Measurements from ENCODE around the gene TMEM50B. TPM values are rescaled to one million over a fixed set of nuclear protein-coding genes. Genes with fewer than 3 reads are reported as not detected.

The TMEM50B gene
- total RNA-seq, 1 experiment from 2014 or later: 28.4 TPM

DNA sequence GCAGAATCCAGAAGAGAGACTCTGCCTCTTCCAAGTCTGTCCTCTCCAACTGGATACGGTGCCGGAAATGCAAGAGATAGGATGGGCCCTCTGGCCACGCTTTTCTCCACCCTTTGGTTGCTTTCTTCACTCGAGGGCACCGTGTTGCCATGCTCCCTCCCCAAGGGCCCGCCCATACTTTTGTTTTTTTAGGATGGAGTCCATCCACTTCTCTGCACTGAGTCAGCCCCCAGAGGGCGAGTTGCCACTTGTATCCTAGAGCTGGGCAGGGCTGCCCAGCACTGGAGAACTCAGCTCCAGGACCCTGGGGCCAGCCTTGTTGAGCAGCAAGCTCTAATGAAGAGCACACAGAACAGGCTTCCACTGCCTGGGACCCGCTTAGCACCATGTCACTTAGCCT is 51.1 kb downstream of the TMEM50B start:
- no TSS peak for BruUV-seq (replicated peaks)
- no peaks in the 10 kb centered on the region for H3K9me3 Mint-ChIP-seq (ENCODE audit: low read depth, unreplicated experiment)
- no peak overlapping the region for H3K4me3 Mint-ChIP-seq (ENCODE audit: low read depth, unreplicated experiment)
- H3K36me3 Mint-ChIP-seq (ENCODE audit: insufficient read depth, unreplicated experiment): peaks cover 57% of the 10 kb centered on the region
- H3K27ac Mint-ChIP-seq (ENCODE audit: unreplicated experiment): no peak overlapping the region
- H3K27me3 Mint-ChIP-seq (ENCODE audit: unreplicated experiment): no peaks in the 10 kb centered on the region
- H3K4me1 Mint-ChIP-seq (ENCODE audit: low read depth, unreplicated experiment): peaks cover 8% of the 10 kb centered on the region
- TF ChIP-seq, protein P1, sequence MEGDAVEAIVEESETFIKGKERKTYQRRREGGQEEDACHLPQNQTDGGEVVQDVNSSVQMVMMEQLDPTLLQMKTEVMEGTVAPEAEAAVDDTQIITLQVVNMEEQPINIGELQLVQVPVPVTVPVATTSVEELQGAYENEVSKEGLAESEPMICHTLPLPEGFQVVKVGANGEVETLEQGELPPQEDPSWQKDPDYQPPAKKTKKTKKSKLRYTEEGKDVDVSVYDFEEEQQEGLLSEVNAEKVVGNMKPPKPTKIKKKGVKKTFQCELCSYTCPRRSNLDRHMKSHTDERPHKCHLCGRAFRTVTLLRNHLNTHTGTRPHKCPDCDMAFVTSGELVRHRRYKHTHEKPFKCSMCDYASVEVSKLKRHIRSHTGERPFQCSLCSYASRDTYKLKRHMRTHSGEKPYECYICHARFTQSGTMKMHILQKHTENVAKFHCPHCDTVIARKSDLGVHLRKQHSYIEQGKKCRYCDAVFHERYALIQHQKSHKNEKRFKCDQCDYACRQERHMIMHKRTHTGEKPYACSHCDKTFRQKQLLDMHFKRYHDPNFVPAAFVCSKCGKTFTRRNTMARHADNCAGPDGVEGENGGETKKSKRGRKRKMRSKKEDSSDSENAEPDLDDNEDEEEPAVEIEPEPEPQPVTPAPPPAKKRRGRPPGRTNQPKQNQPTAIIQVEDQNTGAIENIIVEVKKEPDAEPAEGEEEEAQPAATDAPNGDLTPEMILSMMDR (IDR thresholded peaks at IDR 0.05; ENCODE audit: unreplicated experiment): no peak
- CTCF ChIA-PET: interaction anchor here (1.6 kb wide), 1 partner anchor 67 kb away, joined by 9 read pairs; no protein-coding TSS in a partner anchor
- no peak for DNase-seq
- intact Hi-C loops (cut with micrococcal nuclease; ENCODE audit: unreplicated experiment): no loop called here

DNA sequence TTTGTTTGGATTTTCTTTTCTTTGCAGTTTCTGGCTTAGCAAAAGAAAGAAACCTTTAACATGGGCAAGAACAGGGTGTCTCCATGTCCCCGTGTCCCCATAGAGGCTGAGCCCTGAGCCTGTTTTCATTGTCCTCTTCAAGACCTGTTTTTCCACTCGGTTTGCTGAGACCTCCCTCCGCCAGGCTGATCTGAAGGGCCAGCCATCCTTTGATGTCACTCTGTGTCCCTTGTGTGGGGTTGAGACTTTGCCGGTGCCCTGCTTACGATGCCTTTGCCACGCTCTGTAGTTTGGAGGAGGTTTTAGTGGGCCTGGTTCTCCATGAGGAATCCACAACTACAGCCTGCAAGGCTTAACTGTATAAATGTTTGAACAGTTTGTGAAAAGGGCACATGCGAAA is 52.7 kb downstream of the TMEM50B start:
- CTCF ChIA-PET: interaction anchor here (0.7 to 1.6 kb wide), 2 partner anchors 64 to 66 kb away, joined by 5 to 9 read pairs; no protein-coding TSS in a partner anchor
- TF ChIP-seq, protein P1 (IDR thresholded peaks at IDR 0.05; ENCODE audit: unreplicated experiment): no peak
- intact Hi-C loops (cut with micrococcal nuclease; ENCODE audit: unreplicated experiment): no loop called here
- no peak overlapping the region for H3K27ac Mint-ChIP-seq (ENCODE audit: unreplicated experiment)
- H3K36me3 Mint-ChIP-seq (ENCODE audit: insufficient read depth, unreplicated experiment): peaks cover 55% of the 10 kb centered on the region
- no peak for DNase-seq
- no peaks in the 10 kb centered on the region for H3K4me1 Mint-ChIP-seq (ENCODE audit: low read depth, unreplicated experiment)
- H3K27me3 Mint-ChIP-seq (ENCODE audit: unreplicated experiment): no peaks in the 10 kb centered on the region
- H3K4me3 Mint-ChIP-seq (ENCODE audit: low read depth, unreplicated experiment): no peak overlapping the region
- BruUV-seq (replicated peaks): no TSS peak
- no peaks in the 10 kb centered on the region for H3K9me3 Mint-ChIP-seq (ENCODE audit: low read depth, unreplicated experiment)

DNA sequence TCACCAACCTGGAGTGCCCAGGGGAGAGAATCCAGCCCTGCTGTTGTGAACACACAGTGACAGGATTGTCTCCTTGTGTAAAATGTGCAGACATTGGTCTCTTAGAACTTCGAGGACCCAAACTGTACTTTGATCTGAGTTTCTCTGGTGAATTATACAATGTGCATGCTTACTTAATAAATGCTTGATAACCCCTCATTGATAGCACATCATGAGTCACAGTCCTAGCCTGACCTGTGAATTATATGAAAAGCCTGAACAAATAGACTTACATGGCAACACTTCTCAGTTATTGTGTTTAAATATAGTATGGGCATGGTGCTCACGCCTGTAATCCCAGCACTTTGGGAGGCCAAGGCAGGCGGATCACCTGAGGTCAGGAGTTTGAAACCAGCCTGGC is 53.9 kb downstream of the TMEM50B start:
- no peak for DNase-seq
- TF ChIP-seq, protein P1 (IDR thresholded peaks at IDR 0.05; ENCODE audit: unreplicated experiment): no peak
- intact Hi-C loops (cut with micrococcal nuclease; ENCODE audit: unreplicated experiment): no loop called here
- Mint-ChIP-seq H3K27me3 (ENCODE audit: unreplicated experiment) (no peaks in the 10 kb centered on the region), H3K36me3 (ENCODE audit: insufficient read depth, unreplicated experiment) (peaks cover 56% of the 10 kb centered on the region), H3K27ac (ENCODE audit: unreplicated experiment) (no peak overlapping the region), H3K9me3 (ENCODE audit: low read depth, unreplicated experiment) (no peaks in the 10 kb centered on the region), H3K4me3 (ENCODE audit: low read depth, unreplicated experiment) (no peak overlapping the region), H3K4me1 (ENCODE audit: low read depth, unreplicated experiment) (no peaks in the 10 kb centered on the region)
- no TSS peak for BruUV-seq (replicated peaks)
- CTCF ChIA-PET: interaction anchor here (1.2 kb wide), 1 partner anchor 64 kb away, joined by 3 read pairs; no protein-coding TSS in a partner anchor

DNA sequence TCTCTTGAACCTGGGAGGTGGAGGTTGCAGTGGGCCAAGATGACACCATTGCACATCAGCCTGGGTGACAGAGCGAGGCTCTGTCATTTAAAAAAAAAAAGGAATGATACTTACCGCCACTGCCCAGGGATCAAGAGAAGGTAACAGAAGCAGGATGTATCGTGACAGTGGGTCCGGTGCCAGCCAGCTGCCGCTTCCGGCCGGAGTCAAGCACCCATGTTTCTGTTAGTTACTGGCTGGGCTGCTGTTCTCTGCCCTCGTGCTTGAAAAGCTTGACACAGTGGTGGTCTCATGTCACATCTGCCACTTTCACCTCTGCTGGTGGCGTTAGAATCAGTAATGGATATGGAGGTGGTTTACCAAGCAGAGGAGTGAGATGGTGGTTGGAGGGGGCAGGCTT is 55.6 kb downstream of the TMEM50B start:
- no peaks in the 10 kb centered on the region for H3K27me3 Mint-ChIP-seq (ENCODE audit: unreplicated experiment)
- DNase-seq: no peak
- no peak overlapping the region for H3K27ac Mint-ChIP-seq (ENCODE audit: unreplicated experiment)
- peaks cover 12% of the 10 kb centered on the region for H3K4me1 Mint-ChIP-seq (ENCODE audit: low read depth, unreplicated experiment)
- CTCF ChIA-PET: interaction anchor here (1.1 kb wide), 1 partner anchor 11 kb away, joined by 6 read pairs; no protein-coding TSS in a partner anchor
- H3K36me3 Mint-ChIP-seq (ENCODE audit: insufficient read depth, unreplicated experiment): peaks cover 69% of the 10 kb centered on the region
- no peaks in the 10 kb centered on the region for H3K9me3 Mint-ChIP-seq (ENCODE audit: low read depth, unreplicated experiment)
- H3K4me3 Mint-ChIP-seq (ENCODE audit: low read depth, unreplicated experiment): no peak overlapping the region
- intact Hi-C loops (cut with micrococcal nuclease; ENCODE audit: unreplicated experiment): no loop called here
- TF ChIP-seq, protein P1 (IDR thresholded peaks at IDR 0.05; ENCODE audit: unreplicated experiment): no peak
- BruUV-seq (replicated peaks): no TSS peak

Data from Calu3 (cell line).